Measurements from ENCODE around the gene SPATA33.
"Not testable (repeated sequence)": the region's sequence is repeated elsewhere in the genome, so short reads cannot be mapped to it uniquely, and the experiment has no call there.

The SPATA33 gene

GRCh38 chr16:89629827-89630610 is 27.6 kb upstream of the SPATA33 start:
- DNase-seq (ENCODE audit: low read depth): no peak

- no peak for DNase-seq (ENCODE audit: low read depth)
Measured at GRCh38 chr16:89633064-89633631, 24.5 kb upstream of the SPATA33 start.

GRCh38 chr16:89634463-89635385 is 22.9 kb upstream of the SPATA33 start:
- not testable (repeated sequence) for DNase-seq (ENCODE audit: low read depth)

GRCh38 chr16:89636663-89637062 is 21.0 kb upstream of the SPATA33 start:
- no peak for DNase-seq (ENCODE audit: low read depth)

- DNase-seq (ENCODE audit: low read depth): no peak
Measured at GRCh38 chr16:89637379-89637778, 20.3 kb upstream of the SPATA33 start.

- DNase-seq (ENCODE audit: low read depth): no peak
Measured at GRCh38 chr16:89638455-89638854, 19.2 kb upstream of the SPATA33 start.

- DNase-seq (ENCODE audit: low read depth): no peak
Measured at GRCh38 chr16:89639385-89639784, 18.3 kb upstream of the SPATA33 start.

GRCh38 chr16:89641458-89642119 is 16.0 kb upstream of the SPATA33 start:
- no peak for DNase-seq (ENCODE audit: low read depth)

GRCh38 chr16:89642574-89642973 is 15.1 kb upstream of the SPATA33 start:
- DNase-seq (ENCODE audit: low read depth): no peak

GRCh38 chr16:89643769-89644300 is 13.8 kb upstream of the SPATA33 start:
- no peak for DNase-seq (ENCODE audit: low read depth)

- no peak for DNase-seq (ENCODE audit: low read depth)
Measured at GRCh38 chr16:89645122-89645521, 12.5 kb upstream of the SPATA33 start.

- no peak for DNase-seq (ENCODE audit: low read depth)
Measured at GRCh38 chr16:89646270-89646669, 11.4 kb upstream of the SPATA33 start.

GRCh38 chr16:89646906-89647305 is 10.7 kb upstream of the SPATA33 start:
- DNase-seq (ENCODE audit: low read depth): no peak

GRCh38 chr16:89651584-89651983 is 6.1 kb upstream of the SPATA33 start:
- no peak for DNase-seq (ENCODE audit: low read depth)

- no peak for DNase-seq (ENCODE audit: low read depth)
Measured at GRCh38 chr16:89653656-89654295, 3.9 kb upstream of the SPATA33 start.

GRCh38 chr16:89655062-89655643 is 2.5 kb upstream of the SPATA33 start:
- DNase-seq (ENCODE audit: low read depth): no peak

GRCh38 chr16:89656435-89657121 is 1.1 kb upstream of the SPATA33 start:
- DNase-seq (ENCODE audit: low read depth): no peak

- DNase-seq (ENCODE audit: low read depth): no peak
Measured at GRCh38 chr16:89658221-89658879, 714 bp downstream of the SPATA33 start.

GRCh38 chr16:89660146-89660545 is 2.5 kb downstream of the SPATA33 start:
- DNase-seq (ENCODE audit: low read depth): no peak

- no peak for DNase-seq (ENCODE audit: low read depth)
Measured at GRCh38 chr16:89661215-89661614, 3.6 kb downstream of the SPATA33 start.
